ENCODE measurements around the gene PRRT1B.

DNA sequence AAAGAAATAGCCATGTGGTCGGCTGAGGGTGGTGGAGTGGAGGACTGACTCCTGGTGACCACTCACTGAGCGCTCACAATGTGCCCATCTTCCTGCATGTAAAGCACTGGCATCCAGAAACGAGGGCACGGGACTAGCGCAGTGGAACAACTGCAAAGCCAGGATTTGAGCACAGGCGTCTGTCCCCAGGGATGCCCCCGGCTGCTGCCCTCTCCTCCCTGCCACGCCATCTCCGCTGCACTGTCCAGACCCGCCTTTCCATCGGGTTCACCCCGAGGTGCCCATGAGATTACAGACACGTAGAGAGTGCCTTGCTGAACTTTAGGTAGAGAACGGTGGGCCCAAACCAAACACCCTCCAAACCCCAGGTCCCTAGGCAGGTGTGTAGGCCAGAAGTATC lies 44.7 kb downstream of the PRRT1B start:
- TF ChIP-seq, protein P1, sequence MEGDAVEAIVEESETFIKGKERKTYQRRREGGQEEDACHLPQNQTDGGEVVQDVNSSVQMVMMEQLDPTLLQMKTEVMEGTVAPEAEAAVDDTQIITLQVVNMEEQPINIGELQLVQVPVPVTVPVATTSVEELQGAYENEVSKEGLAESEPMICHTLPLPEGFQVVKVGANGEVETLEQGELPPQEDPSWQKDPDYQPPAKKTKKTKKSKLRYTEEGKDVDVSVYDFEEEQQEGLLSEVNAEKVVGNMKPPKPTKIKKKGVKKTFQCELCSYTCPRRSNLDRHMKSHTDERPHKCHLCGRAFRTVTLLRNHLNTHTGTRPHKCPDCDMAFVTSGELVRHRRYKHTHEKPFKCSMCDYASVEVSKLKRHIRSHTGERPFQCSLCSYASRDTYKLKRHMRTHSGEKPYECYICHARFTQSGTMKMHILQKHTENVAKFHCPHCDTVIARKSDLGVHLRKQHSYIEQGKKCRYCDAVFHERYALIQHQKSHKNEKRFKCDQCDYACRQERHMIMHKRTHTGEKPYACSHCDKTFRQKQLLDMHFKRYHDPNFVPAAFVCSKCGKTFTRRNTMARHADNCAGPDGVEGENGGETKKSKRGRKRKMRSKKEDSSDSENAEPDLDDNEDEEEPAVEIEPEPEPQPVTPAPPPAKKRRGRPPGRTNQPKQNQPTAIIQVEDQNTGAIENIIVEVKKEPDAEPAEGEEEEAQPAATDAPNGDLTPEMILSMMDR (IDR thresholded peaks at IDR 0.05; ENCODE audit: low read length), result no peak
- TF ChIP-seq EZH2 (IDR thresholded peaks at IDR 0.05; ENCODE audit: borderline replicate concordance, low read length), result no peak

Data from OCI-LY1 (cell line).